ENCODE results near the gene SLC28A3.

- TF ChIP-seq CTCF (conservative IDR thresholded peaks at IDR 0.05; ENCODE audit: low read length) (no peak), EZH2phosphoT487 (IDR thresholded peaks at IDR 0.05; ENCODE audit: borderline replicate concordance, low read depth, low read length) (no peak)
Measured at GRCh38 chr9:84297162-84297821, 43.3 kb downstream of the SLC28A3 start.
